T-helper 9 cell (primary cell): ENCODE results near the gene ZFAND5.

Source experiments
- DNase-seq: peaks from one replicate; pipeline ENCODE4 v3.0.0-alpha.2; 2020
- total RNA-seq, 2 donors: gene quantifications; one replicate each; lab custom pipeline; 2026; lab: John Stamatoyannopoulos, UW

The ZFAND5 gene, protein sequence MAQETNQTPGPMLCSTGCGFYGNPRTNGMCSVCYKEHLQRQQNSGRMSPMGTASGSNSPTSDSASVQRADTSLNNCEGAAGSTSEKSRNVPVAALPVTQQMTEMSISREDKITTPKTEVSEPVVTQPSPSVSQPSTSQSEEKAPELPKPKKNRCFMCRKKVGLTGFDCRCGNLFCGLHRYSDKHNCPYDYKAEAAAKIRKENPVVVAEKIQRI
- 250 to 639 reads per million in 2 donors for total RNA-seq

DNA sequence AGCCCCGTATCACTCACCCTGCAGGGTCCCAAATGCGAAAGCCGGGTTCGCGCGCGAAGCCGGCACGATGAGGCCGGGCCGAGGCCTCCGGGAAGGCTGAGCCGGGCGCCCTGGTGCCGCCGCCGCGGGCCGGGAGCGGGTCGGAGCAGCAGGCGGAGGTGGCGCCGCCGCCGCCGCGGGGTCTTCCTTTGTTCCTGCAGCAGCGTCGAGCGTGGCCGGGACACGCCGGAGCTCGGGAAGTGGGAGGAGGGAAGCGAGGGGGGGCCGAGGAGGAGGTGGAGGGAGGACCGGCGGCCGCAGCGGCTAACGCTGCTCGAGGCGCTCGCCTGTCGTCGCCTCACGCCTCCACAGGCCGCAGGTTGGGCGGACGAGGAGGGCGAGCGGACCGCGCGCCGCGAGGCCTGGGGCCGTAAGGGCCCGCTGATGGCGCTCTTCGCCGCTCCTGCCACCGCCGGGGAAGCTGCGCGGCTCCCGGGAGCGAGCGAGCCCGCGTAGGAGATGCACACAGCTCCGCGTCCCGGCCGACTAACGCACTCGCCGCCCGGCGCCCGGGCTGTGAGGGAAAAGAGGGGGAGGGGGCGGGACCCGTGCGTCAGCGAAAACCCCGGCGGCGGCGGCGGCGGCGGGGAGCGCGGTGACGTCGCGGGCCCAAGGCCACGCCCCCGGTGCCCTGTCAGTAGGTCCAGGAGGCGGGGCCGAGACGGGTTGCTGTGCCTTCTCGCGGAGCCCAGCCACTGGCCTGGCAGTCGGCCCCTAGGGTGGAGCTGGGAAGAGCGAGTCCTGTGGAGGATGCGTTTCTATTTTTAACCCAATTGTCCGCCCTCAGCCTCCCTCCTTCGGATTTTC, at the start of gene ZFAND5:
ZFAND5 (minus strand) TSS at position 530 of the 846 bp plus-strand sequence. CDS start 4,430 bp downstream, outside the sequence.
- DNase-seq: peak; percentile 91

DNA sequence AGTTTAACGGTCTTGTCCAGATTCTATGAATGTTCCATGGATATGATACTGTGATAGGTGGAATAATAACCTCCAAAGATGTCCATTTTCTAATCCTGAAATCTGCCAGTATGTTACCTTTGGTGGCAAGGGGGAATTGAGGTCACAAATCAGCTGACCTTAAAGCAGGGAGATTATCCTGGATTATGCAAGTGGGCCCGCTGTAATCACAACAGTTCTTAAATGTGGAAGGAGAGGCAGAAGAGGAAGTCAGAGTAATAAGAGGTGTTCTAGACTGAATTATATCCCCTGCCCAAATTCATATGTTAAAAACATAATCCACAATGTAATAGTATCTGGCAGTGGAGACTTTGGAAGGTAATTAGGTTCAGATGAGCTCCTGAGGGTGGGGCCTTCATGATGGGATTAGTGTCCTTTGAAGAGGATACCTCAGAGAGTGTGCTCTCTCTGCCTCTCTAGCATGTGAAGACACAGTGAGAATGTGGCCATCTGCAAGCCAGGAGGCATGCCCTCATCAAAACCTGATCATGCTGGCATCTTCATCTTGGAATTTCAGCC, 47.6 kb upstream of the ZFAND5 start:
- DNase-seq: no peak

DNA sequence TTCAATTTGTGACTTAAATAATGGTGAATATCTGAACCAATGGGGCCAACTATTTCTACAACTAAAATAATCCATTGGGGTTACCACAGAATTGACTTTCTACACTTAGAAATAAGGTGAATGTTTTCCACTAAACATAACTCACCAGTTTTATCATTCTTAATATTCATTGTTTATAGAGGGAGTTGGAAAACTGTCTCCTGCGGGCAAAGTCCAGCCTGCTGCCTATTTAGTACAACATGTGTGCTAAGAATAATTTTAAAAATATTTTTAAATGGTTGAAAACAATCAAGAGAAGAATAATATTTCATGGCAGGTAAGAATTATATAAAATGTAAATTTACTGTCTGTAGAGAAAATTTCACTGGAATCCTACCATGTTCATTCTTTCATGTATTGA, 45.2 kb upstream of the ZFAND5 start:
- DNase-seq: no peak

DNA sequence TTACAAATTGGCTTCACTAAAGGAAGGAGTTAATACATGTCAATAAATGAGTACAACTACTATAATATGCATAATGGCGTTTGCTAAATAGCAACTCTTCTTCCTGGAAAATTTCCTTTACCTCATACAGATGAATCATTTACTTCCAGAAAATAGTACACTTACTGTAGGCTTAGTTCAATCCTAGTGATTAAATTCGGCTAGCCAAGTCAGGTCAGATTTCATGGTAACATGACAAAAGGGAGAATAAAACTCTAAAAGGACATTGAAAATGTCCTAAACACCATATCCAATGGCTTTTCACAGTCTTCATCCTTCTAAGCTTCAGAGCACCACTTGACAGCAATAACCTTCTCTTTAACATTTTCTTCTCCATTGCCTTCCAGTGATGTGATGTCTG, 42.1 kb upstream of the ZFAND5 start:
- DNase-seq: no peak

DNA sequence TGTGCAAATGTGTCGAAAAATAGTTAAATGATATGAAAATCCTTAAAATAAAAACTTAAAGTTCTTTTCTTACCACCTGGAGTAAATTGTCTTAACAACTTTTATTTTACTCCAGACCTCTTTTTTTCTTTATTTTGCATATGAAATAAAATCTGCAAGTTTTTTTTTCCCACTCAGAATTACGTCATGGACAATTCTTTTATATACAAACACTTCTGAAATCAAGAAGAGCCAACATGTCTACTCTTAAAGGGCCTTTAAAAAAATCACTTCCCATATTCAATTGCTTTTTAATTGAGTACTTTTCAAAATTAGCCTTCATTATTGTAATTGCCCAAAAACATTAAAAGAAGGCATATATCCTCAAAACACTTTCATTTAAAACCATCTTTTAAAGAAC, 37.7 kb upstream of the ZFAND5 start:
- no peak for DNase-seq

DNA sequence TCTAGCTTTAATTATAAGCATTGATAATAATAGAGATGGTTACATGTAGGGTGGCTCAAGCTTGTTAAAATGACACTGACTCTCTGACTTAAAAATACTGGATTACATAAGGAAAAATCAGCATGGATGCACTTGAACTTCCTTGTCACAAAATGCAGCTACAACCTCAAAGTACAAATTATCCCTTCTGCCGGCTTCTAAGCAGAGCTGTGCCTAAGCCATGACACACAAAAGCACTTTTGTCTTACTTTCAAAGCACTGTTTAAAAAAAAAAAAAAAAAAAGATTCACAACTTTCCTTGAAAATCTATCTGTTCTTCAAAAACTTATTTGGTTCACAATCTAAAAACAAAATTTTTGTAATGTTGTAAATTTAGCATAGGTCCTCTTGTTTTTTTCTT, 36.4 kb upstream of the ZFAND5 start:
- DNase-seq: no peak

DNA sequence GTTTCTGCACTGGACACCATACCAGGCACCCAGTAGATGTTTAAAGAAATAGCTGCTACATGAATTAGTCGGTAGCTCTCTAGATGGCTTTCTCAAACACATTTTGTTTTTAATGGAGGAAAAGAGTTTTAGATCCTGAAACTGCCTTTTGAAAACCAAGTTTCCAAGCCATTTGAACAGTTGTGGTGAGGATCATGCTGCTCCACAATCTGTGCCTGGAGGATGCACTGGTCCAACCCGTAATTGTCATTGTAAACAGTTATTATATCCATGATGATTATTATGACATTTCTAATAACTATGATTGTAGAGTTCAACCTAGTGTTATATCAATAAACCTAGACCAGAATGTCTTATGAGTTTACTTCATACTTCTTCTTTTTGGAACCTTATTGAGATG, 35.9 kb upstream of the ZFAND5 start:
- DNase-seq: no peak

DNA sequence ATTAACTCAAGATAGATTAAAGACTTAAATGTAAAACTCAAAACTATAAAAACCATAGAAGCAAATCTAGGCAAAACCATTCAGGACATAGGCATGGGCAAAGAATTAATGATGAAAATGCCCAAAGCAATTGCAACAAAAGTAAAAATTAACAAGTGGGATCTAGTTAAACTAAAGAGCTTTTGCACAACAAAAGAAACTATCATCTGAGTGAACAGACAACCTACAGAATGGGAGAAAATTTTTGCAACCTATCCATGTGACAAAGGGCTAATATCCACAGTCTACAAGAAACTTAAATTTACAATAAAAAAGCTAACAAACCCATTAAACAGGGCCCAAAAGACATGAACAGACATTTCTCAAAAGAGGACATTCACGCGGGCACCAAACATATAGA, 34.4 kb upstream of the ZFAND5 start:
- DNase-seq: no peak

DNA sequence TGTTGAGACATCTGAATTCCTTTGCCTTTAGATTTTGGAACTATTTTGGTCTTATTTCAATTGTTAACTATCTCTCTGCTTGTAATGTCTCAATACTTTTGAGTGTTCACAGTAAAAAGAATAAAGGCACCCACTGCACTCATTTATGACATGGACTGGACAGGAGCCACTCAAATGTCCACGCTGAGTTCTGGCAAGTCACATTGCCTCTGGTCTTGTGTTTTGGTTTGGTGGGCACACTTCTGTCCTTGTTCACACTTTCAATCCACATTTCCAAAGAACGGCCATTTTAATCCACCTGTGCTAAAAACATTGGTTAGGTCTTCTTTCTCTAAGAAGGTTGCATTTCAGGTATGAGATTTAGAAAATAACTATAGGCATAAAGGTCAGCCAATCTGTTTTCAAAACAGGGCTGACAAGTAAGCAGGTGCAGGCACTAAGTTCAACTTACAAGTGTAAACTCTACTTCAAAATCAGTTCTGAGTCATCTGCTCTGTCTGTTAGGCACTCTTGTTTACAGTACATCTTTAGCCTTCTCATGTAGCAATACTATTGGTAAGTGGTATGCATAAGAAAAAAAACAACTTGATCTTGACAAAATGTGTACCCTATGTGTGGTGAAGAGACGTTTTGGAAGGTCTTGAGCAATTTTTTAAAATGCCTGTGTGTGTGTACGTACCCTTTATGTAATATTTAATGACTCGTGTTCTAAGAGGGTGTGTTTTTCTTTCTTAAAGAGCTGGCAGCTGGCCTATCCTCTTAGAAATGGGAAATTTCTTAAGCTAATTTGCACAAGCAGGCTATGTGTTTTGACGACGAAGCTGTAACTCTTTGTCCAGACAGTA, 31.5 kb upstream of the ZFAND5 start:
- DNase-seq: no peak

DNA sequence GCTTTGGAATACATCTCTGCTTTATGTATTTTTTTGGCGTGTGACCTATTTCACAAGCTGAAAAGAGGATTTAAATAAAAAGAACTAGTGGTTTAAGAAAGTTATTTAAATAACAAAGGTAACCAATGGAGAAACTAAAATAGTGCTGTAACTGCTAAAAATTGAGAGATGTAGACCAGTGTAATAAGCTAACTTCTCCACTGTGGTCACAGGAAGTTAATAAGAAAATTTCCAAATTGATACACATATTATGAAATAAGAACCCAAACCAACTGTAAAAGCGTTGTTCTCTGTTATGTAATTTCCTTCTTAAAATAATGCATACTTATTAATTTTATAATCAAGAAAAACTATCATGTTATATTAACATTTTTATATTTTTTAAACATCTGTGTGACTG, 29.1 kb upstream of the ZFAND5 start:
- DNase-seq: no peak

DNA sequence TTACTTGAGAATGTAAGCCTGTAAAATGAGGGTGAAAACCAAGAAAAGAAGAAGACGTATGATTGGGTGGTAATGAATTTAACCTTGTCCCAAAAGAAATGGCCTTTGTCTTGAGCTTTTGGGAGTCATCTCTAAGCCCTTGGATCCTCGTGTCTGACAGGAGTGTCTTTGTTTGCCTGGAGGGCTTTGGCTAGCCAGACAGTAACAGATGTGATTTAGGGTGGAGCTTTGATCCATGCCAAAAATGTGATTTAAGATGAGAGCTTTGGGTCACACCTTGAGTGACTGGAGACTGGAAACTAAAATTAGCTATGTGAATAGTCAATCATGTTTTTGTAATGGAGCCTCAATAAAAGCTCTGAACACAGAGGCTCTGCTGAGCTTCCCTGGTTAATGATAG, 25.9 kb upstream of the ZFAND5 start:
- no peak for DNase-seq

DNA sequence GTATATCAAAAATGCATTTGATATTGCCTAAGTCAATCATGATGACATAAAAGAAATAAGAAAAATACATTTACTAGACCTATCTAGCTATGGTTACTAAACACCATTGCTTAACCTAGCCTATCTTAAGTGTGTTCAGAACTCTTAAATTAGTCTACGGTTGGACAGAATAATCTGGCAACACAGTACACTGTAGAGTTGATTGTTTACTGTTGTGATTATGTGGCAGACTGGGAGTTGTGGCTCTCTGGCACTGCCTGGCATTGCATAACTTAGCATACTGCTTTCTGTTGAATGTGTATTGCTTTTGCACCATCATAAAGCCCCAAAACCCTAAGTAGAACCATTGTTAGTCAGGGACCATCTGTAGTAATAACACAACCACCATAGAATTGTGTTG, 21.2 kb upstream of the ZFAND5 start:
- no peak for DNase-seq

DNA sequence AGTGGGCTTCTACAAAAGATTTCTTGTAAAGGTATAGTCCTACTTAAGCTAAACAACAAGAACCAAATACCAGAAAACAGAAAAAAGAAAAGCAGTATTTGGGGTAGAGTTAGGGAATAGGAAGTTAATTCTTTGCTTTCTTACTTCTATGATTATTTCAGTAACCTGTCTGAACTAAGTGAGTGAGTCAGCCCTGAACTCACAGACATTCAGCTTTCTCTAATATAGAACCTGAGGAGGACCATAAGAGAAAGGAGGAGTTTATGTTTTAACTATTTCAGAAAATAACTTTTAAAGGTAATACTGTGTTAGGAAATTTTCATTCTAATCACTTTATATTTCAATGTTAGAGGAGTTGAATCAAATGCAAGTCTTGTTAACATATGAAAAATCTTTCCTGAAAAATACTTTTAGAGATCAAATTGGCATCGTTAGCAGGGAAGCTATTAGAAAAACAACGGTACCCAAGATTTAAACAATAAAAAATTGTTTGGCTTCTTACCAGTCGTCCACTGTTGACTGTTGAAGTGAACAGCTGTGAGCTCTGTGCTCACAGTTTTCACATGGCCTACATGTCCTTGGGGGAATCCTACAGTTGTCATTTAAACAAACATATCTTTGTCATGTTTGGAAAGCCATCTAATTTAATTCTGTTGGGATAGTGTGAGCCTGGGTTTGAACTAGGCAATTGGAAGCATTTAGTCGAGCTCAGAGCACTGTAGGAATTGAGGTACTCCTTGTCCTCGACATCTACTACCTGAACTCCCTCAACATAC, 19.9 kb upstream of the ZFAND5 start:
- DNase-seq: no peak

DNA sequence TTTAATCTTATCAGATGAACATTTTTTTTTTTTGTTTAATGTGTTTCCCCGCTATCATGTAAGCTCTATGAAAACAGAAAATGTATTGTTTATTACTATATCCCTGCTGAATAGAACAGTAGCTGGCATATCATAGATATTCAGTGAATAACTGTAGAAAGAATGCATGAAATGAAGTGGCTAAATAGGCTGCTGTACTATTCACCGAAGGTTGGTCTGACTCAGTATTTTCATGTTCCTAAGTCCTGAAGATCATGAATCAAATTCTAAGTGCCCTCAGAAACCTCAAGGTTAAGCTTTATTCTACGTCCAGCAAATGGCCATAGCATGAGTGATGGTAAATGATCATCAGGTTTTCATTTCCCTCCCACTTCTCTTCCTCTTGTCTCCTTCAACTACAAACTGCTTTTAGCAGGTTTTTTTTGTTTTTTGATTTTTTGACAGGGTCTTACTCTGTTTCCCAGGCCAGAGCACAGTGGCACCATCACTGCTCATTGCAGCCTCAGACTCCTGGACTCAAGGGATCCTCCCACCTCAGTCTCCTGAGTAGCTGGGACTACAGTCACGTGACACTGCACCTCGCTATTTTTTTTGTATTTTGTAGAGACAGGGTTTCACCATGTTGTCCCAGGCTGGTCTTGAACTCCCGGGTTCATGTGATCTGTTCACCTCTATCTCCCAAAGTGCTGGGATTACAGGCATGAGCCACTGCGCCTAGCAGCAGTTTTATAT, 19.1 kb upstream of the ZFAND5 start:
- DNase-seq: no peak

DNA sequence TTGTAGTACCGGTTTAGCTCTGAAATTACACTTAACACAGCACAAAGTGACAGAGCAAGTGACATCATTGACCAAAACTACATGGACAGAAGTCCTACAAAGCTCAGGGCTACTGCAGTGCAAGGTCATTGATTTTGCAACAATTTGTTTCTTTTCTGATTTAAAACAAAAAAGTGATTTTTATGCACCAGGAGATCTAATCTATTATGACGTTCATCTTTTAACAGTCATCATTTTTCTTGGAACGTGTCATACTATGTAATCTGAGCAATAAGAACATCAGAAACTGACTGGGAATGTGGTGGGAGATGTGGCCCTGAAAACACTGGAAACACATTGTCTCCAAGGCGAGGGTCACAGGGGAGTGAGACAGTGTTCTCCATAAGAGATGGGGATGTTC, 17.4 kb upstream of the ZFAND5 start:
- no peak for DNase-seq

DNA sequence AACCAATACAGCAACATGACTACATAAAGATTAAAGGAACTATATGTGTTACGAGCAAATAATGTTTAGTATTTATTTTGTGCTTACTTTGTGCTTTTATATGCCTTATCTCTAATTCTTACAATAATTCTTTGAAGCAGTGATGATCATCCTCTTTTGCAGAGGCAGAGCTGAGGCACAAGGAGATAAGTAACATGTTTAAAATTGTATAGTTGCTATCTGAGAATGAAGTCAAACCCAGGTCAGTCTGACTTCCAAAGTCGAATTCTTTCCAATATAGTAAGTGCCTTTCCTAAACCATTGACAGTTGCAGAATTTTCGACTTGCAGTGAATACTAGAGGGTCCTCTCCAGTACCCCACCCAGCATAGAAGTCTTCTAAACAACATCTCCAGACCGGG, 12.0 kb upstream of the ZFAND5 start:
- no peak for DNase-seq

DNA sequence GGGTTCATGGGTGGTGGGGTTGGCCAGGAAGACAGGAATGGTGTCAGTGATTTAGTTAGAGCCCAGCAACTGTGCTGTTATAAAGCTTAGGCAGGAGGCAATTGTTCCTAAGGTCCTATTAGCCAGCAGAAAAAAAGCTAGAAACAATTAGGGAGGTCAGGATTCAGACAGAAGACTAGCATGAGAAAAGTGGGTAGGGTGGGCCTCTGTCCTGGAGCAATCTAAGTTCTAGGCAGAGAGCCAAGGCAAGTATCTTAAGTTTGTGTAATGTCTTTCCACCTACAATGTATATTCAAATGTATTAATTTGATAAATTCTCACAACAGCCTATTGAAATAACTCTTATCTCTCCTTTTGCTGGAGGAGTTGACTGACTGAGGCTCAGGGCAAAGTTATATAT, 6.1 kb upstream of the ZFAND5 start:
- no peak for DNase-seq

DNA sequence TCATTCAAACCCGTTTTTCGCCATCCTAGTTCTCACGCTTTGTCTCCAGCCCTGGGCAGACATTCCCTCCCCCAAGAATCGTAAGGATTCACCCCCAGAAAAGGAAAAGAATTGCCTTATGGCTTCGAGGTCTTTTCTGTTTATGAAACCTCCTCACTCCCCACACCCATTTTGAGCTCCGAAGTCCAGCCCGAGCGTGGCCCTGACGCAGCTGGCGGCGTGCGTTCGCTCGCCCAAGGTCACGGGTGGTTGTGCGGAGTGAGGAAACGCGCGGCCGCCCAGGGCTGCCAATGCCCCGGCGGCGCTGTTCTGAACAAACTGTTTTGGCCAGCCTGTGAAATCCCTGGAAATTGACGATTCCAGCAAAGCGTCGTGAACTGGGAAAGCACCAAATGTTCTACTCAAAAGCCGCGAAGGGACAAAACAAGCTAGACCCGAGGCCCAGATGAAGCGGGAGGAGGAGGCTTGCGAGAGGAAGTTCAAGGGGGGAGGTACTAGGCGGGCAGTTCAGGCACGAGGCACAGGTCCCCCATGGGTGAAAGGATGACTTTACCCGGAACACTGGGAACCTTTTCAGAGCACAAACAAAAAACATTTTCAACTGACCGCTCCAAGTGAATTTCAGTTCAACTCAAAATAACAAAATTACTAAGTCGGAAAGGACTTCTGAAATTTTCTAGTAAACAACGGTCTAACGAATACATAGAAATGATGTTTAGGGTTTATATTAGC, 683 bp upstream of the ZFAND5 start:
- DNase-seq: peak; percentile 42

DNA sequence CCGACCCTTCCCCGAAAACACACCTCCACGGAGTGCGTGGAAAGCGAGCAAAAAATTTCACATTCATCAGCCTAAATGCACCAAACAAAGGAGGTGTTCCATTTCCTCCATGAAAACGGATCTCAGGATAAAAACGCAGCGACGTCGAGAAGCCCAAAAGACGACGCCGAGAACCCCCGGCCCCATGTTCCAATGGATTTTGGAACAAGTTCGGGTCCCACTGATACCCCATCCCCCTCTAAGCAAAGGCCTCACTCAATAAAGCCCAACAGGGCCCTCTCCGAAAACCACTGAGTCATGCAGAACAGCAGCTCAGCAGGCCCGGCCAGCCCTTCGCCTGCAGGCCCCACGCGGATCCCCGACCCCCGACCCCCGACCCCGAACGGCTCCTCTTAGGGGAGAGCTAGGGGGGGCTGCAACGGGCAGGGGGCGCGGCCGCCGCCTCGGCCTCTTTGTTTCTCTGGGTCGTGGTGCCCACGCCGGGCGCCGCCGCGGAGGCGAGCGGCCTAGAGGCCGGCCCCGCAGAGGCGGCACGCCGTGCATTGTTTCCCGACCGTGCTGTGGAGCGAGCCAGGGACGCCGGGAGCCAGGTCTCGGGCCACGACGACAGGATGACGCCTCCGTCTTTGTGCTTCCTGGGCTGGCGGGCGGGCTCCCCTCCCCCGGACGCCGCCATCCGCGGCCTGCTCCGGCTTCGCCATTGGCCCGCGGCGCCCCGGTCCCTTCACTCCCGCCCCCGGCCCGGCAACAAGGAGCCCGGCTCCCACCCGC, 915 bp downstream of the ZFAND5 start:
- peak; percentile 65 for DNase-seq

DNA sequence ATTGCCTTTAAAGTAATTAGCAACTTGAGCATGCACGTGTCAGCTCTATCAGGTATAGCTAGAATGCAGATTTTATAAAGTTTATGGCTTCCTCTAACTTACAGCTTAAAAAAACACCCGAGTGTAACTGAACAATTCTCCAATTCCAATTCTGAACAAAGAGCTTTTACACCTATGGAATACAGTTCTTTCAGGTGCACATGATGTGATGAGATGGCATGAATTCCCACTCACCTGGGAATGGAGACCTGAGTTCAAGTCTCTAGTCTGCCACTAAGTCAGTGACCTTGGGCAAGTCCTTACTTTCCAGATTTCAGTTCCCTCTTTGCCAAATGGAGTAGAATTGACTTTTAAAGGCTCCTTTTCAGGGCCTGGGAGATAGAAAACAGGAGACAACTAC, 1.8 kb downstream of the ZFAND5 start:
- no peak for DNase-seq
